G401.6 (cell line): Measurements from ENCODE around the gene GAD1.

Experiments used
- FAIRE-seq: peaks from 2 replicates; lab custom pipeline; 2012; peaks lifted over from hg19 to GRCh38; lab: Jason Lieb, UNC

GAD1 gene

DNA sequence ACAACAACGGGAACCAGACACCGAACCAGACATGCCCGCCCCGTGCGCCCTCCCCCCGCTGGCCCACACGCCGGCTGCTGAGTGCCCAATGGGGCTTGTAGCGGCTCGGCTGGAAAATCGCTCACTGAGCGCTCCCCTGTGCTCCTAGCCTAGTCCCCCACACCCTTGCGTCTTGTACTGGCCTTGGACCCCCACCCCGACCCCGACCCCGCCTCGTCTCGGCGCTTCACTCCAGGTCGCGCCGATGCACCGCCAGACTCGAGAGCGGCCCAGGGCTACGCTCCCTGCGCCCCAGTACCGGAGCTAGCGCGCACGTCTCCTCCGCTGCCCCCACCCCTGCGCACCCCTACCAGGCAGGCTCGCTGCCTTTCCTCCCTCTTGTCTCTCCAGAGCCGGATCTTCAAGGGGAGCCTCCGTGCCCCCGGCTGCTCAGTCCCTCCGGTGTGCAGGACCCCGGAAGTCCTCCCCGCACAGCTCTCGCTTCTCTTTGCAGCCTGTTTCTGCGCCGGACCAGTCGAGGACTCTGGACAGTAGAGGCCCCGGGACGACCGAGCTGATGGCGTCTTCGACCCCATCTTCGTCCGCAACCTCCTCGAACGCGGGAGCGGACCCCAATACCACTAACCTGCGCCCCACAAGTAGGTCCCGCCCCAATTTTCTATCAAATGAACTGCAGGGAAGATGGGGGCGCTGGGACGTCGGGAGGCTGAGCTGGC, 1.5 kb downstream of the GAD1 start:
- FAIRE-seq: no peak

- FAIRE-seq: no peak
These were observed 2.2 kb downstream of the GAD1 start for GRCh38 chr2:170818752-170819470.

- no peak for FAIRE-seq
These were observed 3.3 kb downstream of the GAD1 start for GRCh38 chr2:170819680-170820664.

- no peak for FAIRE-seq
These were observed 4.3 kb downstream of the GAD1 start for GRCh38 chr2:170820757-170821530.

- FAIRE-seq: no peak
These were observed 5.0 kb downstream of the GAD1 start for GRCh38 chr2:170821531-170822289.

DNA sequence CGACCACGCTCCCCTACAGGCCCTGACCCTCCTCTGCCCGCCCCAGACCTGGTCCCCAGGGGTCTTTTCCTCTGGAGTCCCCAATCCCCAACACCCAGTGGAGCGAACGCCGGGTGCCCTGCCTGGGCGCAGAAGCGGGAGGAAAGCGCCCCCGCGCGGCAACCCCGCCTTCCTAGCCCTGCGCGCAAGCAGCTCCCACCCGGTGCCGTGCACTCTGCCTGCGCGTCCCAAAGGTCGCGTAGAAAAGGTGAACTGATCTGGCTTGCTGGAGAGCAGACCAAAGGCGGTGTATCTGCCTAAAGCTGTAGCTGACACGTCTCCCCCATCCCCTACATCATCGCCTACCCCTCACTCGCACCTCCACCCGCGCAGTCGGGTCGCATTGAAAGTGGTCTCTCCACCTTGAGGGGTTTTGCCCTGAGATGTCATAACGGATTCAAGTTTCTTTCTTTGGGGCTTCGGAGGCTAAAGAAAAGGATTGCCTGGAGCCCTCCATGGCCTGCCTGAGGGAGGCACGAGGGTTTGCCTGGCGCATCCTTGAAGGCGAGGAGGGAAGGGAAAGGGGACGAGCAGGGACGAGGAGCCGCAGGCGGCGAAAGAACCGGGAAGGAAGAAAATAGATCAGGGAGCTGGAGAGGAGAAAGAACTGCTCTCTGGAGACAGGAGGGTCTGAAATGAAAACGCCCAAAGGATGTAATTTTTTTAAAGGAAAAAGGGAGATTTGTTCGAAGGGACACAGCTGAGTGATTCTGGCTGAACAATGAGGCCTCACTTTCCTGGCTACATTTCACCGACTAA, 5.8 kb downstream of the GAD1 start:
- no peak for FAIRE-seq

DNA sequence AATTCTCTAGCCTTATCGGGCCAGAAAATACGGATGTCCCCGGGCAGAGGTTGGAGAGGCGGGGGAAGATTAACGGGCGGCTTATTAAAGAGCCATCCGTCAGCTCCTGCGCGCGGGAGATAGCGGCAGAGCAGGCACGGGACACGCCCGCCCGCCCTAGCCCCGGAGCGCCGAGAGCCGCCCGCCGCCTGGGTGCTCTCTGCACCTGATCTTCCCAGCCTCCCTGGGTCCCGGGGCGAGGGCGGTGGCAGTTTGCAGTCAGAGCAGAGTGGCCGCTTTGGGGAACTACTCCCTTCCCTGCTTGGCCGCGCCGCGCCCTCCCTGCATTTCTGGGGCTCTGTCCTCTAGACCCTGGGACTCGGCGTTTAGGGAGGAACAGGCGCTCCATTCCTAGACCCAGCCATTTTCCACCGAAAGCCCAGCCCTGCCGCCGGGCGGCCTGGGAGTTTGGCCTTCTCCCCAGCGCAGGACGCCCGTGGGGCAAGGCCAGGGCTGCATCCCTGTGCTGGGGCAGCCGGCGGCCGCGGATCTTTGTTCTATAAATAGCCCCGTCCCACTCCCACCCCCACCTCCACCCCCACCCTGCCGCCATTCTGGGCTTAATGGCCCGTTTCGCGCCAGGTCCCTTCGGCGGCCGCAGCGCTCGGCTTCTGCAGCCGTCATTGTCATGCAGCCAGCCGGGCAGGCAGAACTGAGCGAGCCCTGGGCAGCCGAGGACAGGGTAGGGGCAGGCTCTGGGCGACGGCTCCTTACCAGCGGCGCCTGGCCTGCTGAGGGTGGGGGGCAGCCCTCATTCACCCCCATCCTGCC, 6.6 kb downstream of the GAD1 start:
- FAIRE-seq: no peak

DNA sequence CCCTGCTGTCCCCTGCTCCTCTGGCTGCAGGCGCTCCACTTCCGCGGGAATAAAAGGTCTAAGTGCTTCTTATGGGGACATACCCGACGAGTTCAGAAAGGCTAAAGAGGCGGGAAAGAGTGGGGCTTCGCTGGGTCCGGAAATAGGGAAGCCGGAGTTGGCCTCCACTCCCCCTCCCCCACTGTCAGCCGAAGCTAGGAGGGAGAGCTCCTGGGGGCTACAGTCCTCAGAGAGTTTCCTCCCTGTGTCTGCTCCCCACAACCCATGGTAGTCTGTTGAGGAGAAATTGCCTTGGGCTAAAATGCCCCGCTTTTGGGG, 7.2 kb downstream of the GAD1 start:
- FAIRE-seq: no peak

DNA sequence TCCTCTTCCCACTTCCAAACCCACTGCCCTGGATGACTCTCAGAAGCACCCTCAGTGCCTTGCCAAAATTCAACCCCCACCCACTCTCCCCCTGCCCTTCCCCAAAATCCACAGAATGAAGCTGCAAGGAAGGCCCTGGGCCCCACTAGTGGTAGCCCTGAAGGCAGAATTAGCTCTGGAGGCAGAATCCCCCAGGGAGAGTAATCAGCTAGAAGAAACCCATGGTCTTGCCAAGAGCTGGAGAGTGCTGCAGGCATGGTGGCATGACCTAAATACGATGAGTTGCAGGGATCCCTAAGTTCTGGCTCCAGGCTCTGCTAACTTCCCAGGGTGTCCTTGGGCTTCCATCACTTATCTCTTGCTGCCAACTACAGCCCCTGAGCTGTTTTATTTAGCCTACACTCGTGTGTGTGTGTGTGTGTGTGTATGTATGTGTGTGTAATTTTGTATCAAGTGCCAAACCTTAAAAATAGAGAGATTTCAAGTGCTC, 7.9 kb downstream of the GAD1 start:
- FAIRE-seq: no peak

GRCh38 chr2:170827841-170828532, 11.3 kb downstream of the GAD1 start:
- no peak for FAIRE-seq

DNA sequence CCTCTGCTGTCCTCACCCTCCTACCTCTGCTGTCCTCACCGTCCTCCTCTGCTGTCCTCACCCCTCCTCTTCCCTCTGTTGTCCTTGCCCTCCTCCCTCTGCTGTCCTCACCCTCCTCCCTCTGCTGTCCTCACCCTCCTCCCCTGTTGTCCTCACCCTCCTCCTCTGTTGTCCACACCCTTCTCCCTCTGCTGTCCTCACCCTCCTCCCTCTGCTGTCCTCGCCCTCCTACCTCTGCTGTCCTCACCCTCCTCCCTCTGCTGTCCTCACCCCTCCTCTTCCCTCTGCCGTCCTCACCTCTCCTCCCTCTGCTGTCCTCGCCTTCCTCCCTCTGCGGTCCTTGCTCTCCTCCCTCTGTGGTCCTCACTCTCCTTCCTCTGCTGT, 11.8 kb downstream of the GAD1 start:
- FAIRE-seq: no peak

- FAIRE-seq: no peak
These were observed 12.3 kb downstream of the GAD1 start for GRCh38 chr2:170829036-170829435.

DNA sequence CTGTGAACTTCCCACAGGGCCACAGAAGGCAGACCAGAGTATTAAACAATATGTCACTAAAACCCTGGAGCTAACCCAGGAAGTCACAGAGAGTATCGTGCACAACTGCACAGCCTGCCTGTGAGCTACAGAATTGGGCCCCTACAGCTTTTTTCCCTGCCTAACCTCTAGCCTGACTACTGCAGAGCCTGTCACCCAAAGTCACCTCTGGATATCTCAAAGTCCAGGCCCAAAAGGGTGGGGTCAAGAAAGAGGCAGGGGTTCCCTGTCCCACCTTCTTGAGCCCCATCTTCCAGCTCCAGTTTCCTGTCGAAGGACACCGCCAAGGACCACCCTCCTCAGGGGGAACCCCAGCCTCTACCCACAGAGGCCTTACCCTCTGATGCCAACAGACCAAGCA, 13.5 kb downstream of the GAD1 start:
- FAIRE-seq: no peak

GRCh38 chr2:170831115-170831514, 14.4 kb downstream of the GAD1 start:
- no peak for FAIRE-seq

DNA sequence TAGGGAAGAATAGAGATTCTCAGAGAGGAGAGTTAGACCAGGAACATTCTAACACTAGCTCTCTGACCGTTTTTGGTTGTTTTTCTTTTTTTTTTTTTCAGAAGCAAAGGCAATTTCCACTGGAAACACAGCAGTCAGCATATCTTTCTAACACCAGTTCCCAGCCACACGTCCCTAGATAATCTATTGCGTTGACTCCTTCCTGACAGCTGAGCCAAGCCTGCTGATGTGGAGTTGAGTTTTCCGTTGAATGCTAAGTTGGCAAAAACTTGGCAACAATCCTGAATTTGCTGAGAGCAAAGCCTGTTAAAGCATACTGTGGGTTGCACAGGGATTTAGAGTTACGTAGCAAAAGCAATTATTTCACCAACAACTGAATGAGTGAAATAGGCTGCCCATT, 19.3 kb downstream of the GAD1 start:
- FAIRE-seq: no peak

GRCh38 chr2:170840717-170841210, 24.1 kb downstream of the GAD1 start:
- no peak for FAIRE-seq

- no peak for FAIRE-seq
These were observed 26.1 kb downstream of the GAD1 start for GRCh38 chr2:170842785-170843184.

DNA sequence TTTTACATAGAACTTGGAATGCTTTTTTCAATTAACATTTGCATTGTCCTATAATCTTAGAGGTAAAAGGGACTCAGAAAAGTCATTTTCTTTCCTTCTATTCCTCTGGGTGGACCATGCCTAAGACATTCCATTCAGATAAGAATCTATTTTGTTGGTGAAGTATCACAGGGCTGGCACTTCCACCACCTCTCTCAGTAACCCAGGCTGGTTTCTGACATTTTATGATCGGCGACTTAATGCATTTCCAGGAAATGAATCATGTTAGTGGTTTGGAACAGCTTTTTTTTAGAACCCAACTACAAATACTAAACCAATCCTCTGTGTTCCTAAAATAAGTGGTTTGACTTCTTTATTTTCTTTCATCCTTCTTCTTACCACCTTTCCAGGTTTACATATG, 27.0 kb downstream of the GAD1 start:
- no peak for FAIRE-seq

GRCh38 chr2:170845343-170845742, 28.7 kb downstream of the GAD1 start:
- FAIRE-seq: no peak
